AG09319 (cell line): ENCODE measurements around the gene GGNBP2.

Source experiments
- DNase-seq: peaks from one replicate; pipeline ENCODE4 v3.0.0-alpha.2; 2010; ENCODE audit warnings: low read depth; ENCODE audit errors: extremely low read depth
- TF ChIP-seq, protein P1 (sequence below): IDR thresholded peaks from 2 replicates; pipeline ENCODE4 v1.5.1; 2011; ENCODE audit warnings: low read depth, mild to moderate bottlenecking, inconsistent platforms, low read length, moderate library complexity

GGNBP2 gene

DNA sequence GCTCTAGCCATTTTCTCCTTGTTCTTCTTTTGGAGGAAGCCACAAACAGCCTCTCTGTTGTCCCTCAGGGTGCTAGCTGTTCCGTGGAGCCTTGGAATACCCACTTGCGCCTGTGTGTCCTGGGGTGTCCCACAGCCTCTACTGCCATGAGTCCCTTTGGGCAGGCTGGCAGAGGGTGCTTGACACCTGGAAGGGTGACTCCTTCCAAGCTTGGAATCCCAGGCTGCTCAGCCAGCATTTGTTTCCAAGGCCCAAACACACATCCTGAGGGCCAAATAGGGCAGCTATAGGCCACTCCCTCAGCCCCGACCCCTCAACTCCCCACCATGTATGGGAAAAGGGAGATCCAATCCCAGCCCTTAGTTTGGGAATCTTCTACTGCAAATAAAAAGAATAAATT is 43.4 kb upstream of the GGNBP2 start:
- DNase-seq, result no peak
- TF ChIP-seq, protein P1, sequence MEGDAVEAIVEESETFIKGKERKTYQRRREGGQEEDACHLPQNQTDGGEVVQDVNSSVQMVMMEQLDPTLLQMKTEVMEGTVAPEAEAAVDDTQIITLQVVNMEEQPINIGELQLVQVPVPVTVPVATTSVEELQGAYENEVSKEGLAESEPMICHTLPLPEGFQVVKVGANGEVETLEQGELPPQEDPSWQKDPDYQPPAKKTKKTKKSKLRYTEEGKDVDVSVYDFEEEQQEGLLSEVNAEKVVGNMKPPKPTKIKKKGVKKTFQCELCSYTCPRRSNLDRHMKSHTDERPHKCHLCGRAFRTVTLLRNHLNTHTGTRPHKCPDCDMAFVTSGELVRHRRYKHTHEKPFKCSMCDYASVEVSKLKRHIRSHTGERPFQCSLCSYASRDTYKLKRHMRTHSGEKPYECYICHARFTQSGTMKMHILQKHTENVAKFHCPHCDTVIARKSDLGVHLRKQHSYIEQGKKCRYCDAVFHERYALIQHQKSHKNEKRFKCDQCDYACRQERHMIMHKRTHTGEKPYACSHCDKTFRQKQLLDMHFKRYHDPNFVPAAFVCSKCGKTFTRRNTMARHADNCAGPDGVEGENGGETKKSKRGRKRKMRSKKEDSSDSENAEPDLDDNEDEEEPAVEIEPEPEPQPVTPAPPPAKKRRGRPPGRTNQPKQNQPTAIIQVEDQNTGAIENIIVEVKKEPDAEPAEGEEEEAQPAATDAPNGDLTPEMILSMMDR, result no peak

DNA sequence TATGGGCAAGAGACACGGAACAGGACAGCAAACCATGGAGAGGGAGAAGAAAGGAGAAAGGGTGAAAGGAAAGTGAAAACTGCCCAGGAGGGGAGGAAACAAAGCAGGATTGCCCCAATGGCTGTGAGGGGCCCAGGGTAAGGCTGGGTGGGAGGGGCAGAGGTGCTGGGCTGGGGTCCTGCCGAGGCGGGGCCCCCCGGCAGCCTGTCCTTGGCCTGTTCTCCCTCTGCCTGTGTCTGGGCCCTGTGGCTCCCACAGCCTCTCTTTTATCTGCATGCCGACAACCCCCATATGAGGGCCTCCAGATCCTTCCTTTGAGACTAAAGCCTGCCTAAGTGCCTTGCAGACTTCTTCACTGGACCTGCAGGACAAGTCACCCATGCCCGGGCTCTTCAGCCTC is 42.8 kb upstream of the GGNBP2 start:
- DNase-seq, result no peak
- TF ChIP-seq, protein P1, result no peak

DNA sequence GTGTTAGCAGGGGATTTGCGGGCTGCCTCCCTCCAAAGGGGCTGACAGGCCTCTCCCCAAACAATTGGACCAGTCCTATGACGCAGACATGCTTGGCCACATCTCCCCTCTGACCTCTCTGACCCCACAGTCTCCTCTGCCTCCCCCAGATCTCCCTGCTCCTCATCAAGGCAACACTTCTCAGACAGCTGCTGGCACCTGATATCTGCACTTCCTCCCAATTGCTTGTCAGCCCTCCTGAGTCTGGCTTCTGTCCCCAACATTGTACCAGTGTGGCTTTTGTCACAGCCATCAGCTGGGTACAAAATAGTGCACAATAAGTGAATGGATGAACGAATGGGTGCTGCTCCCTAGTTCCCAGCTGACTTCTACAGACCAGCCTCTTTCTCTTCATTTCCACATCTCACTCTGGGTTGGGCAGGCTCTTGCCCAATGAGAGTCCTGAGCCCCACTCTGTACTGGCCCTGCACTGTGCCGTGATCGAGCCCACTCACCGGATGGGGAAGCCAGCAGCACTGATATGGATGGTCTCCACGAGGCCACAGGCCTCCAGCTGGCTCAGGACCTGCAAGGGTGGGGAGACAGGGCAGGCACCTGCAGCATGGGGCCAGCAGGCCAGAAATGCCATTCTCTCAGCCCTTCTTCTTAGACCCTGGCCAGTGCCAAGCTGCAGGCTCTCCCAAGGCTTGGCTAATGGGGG is 41.1 kb upstream of the GGNBP2 start:
- no peak for DNase-seq
- TF ChIP-seq, protein P1, result no peak

DNA sequence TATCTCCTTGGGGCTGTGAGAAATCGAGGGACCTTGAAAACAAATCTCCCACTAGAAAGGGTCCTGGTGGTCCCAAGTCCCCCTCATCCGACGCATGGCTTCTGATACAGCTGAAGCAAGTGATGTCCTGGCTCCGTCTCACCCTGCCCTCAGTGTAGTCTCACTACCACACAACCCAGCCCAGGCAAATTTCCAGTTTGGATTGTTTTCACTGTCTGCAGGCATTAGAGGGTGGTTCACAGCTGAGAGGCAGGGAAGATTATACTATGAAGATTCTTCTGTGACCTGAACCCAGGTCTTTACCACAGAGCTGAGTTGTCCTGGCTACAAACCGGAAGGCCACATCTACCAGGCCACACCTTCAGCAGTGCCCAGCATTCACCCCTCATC is 40.6 kb upstream of the GGNBP2 start:
- TF ChIP-seq, protein P1, result no peak
- DNase-seq, result no peak

DNA sequence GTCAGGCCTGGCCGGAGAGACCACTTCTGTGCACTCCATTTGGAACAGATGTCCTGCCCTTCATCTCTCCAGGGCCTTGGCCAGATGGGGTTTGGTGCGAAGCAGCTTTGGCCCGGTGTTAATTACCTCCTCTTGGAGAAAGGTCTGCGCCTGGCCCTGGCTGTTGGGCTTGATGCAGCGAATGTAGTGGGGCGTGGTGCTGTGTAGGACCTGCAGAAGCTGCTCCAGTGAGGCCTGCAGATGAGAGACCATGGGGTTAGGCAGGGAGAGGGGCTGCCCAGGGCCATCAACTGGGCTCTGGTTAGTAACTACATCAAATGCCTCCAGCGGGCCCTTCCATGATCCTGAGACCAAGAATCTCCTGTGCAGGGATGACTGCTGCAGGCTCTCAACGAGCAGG is 39.5 kb upstream of the GGNBP2 start:
- TF ChIP-seq, protein P1, result no peak
- no peak for DNase-seq

DNA sequence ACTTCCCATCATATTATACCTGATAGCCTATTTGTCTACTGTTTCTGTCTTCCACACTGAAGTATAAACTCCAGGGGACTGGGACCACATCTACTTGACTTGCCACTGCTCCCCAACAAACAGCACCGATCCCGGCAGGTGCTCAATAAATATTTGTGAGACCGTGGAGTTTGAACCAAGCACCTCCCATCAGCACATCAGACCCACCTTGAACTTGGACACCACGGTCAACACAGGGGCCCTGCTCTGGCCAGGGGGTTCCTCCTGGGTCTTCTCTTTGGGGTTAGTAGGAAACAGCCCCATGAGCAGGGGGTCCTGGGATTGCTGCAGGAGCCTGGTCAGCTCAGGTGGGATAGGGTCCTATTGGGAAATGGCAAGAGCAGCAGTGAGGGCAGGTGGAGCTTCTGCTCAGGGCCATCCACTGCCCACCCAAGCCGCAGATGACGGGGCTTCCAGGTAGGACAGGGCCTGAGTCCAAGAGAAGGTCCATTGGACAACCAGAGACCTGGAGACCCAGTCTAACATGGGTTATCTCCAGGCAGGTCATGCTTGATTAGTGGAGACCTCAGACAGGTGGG is 38.4 kb upstream of the GGNBP2 start:
- TF ChIP-seq, protein P1, result no peak
- no peak for DNase-seq

DNA sequence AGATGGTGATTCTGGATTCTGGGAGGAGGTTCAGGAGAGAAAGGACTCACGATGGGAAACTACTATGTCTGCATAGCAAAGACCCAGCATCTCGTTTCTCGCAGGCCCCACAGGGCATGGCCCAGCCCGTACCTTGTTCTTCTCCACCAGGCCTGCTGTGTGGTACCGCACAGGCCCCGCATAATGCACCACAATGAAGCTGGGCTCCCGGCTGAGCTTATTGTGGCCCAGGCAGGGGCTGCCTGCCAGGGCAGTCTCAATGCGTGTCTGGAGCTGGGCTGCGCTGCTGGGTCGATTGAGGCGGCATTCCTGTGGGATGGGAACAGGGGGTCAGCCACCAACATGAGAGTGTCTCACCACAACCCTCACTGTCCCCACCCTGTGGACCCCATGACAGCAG is 37.9 kb upstream of the GGNBP2 start:
- TF ChIP-seq, protein P1, result no peak
- no peak for DNase-seq
